T-helper 1 cell treated with Interleukin-12 subunit alpha and Interleukin-12 subunit beta and Interleukin-4 antibody, amounts not matched to agents 30 μg/mL and 1 μg/mL, for 36 hours (primary cell): ENCODE results near the gene MIAT.
A peak's percentile ranks its signal among the peaks of the same experiment; 100 is the strongest.

ENCODE experiments used
- H3K27ac Mint-ChIP-seq: one replicate; pipeline ENCODE4 v1.8.0; 2021; ENCODE audit warnings: mild to moderate bottlenecking, mixed read lengths
- H3K27me3 Mint-ChIP-seq: one replicate; pipeline ENCODE4 v1.8.0; 2021; ENCODE audit warnings: low read depth, mixed read lengths
- H3K36me3 Mint-ChIP-seq: one replicate; pipeline ENCODE4 v1.8.0; 2021; ENCODE audit warnings: low read depth, mixed read lengths
- H3K4me1 Mint-ChIP-seq: one replicate; pipeline ENCODE4 v1.8.0; 2021; ENCODE audit warnings: low read depth, mixed read lengths
- H3K4me3 Mint-ChIP-seq: one replicate; pipeline ENCODE4 v1.8.0; 2021; ENCODE audit warnings: mild to moderate bottlenecking, moderate library complexity, mixed read lengths
- H3K9me3 Mint-ChIP-seq: one replicate; pipeline ENCODE4 v1.8.0; 2021; ENCODE audit warnings: mixed read lengths

The MIAT gene

DNA sequence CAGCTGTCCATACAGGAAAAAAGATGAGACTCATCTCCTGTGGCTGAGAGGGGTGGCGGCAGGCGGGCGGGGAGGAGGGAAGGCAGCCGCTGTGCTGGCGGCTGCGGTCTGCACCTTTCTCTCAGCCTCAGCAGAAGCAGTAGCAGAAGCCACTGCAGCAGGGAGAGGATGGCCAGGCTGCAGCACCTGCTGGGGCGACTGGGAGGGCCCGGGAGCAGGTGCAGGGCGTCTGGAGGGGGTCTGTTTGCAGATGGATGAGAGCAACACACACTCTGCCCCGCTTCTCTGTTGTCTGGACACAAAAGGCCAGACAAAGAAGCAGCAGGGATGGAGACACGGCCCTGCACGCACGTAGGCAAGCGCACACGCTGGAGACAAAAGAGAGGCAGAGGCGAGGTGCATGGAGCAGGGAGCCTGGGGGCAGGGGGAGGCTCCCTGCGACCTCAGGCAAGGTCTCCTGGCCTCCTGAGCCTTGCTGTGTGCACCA is 9.3 kb upstream of the MIAT start:
- Mint-ChIP-seq H3K4me3 (peak overlapping the region; percentile 16), H3K9me3 (no peaks in the 10 kb centered on the region), H3K4me1 (peaks cover 68% of the 10 kb centered on the region), H3K36me3 (no peaks in the 10 kb centered on the region), H3K27me3 (peaks cover 7% of the 10 kb centered on the region), H3K27ac (peak overlapping the region; percentile 47)

GRCh38 chr22:26648528-26649388 is 8.6 kb upstream of the MIAT start:
- Mint-ChIP-seq H3K27me3 (peaks cover 13% of the 10 kb centered on the region), H3K36me3 (no peaks in the 10 kb centered on the region), H3K9me3 (no peaks in the 10 kb centered on the region), H3K4me1 (peaks cover 61% of the 10 kb centered on the region), H3K27ac (no peak overlapping the region), H3K4me3 (peak overlapping the region; percentile 16)

- Mint-ChIP-seq H3K27ac (no peak overlapping the region), H3K27me3 (peaks cover 23% of the 10 kb centered on the region), H3K36me3 (no peaks in the 10 kb centered on the region), H3K4me1 (peaks cover 47% of the 10 kb centered on the region), H3K4me3 (no peak overlapping the region), H3K9me3 (no peaks in the 10 kb centered on the region)
Observed at GRCh38 chr22:26650722-26651421, 6.5 kb upstream of the MIAT start.

GRCh38 chr22:26651815-26652214 is 5.6 kb upstream of the MIAT start:
- Mint-ChIP-seq H3K9me3 (no peaks in the 10 kb centered on the region), H3K36me3 (no peaks in the 10 kb centered on the region), H3K27ac (no peak overlapping the region), H3K27me3 (peaks cover 23% of the 10 kb centered on the region), H3K4me3 (no peak overlapping the region), H3K4me1 (peaks cover 38% of the 10 kb centered on the region)

GRCh38 chr22:26658161-26658560 is 773 bp downstream of the MIAT start:
- Mint-ChIP-seq H3K27ac (peak overlapping the region; percentile 92), H3K27me3 (peaks cover 16% of the 10 kb centered on the region), H3K9me3 (no peaks in the 10 kb centered on the region), H3K36me3 (peaks cover 30% of the 10 kb centered on the region), H3K4me1 (peaks cover 31% of the 10 kb centered on the region), H3K4me3 (peak overlapping the region; percentile 96)

DNA sequence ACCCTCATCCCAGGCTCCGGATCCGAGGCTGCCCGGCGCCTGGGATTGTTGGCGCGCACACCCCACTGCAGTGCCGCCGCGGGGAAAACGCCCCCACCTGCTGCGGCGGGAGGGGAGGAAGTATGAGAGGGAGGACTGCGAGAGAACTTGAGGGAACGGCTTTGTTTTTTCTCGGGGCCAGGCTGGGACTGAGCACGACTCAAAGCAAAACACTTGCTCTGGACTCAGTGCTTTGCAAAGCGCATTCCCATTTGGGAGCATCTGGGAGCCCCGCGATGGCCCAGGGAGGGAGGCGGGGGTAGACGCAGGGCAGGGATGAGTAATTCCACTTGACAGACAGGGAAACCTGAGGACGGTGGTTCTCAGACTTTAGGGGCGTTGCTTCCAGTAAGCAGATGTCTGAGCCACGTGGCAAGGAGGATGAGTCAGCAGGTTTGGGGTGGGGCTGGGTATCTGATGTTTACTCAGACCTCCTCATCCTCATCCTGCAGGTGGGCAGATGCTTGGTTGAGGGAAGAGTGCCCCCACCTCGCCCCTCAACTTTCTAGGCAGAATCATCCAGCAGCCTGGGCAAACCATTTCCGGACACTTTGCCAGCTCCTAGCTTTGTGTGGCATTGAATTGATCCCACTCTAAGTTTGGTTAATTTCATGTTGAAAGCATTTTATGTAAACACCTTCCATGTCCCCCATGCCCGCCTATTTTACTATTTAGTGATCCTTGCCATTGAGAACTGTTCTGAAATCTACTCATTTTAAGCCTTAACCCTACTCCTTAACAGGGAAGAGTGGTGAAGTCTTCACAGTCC is 1.5 kb downstream of the MIAT start:
- peaks cover 36% of the 10 kb centered on the region for H3K36me3 Mint-ChIP-seq
- peaks cover 38% of the 10 kb centered on the region for H3K4me1 Mint-ChIP-seq
- H3K9me3 Mint-ChIP-seq = no peaks in the 10 kb centered on the region
- H3K27me3 Mint-ChIP-seq = peaks cover 10% of the 10 kb centered on the region
- H3K27ac Mint-ChIP-seq = peak overlapping the region; percentile 92
- H3K4me3 Mint-ChIP-seq = peak overlapping the region; percentile 96

DNA sequence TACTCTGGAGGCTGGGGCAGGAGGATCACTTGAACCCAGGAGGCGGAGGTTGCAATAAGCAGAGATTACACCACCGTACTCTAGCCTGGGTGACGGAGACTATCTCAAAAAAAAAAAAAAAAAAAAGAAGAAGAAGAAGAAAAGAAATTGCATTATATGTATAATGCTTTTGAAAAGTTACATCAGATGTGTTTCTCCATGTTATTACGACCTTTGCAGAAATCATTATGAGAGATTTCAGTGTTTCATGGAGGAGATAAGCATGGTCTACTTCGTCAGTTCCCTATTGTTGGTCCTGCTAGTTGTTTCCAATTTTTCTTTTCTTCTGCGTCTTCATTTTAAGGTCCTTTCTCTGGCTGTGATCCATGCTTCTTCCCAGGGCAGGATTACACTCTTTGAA is 3.0 kb downstream of the MIAT start:
- Mint-ChIP-seq H3K36me3 (peaks cover 46% of the 10 kb centered on the region), H3K27ac (peak overlapping the region; percentile 70), H3K4me1 (peaks cover 48% of the 10 kb centered on the region), H3K9me3 (no peaks in the 10 kb centered on the region), H3K27me3 (no peaks in the 10 kb centered on the region), H3K4me3 (no peak overlapping the region)

DNA sequence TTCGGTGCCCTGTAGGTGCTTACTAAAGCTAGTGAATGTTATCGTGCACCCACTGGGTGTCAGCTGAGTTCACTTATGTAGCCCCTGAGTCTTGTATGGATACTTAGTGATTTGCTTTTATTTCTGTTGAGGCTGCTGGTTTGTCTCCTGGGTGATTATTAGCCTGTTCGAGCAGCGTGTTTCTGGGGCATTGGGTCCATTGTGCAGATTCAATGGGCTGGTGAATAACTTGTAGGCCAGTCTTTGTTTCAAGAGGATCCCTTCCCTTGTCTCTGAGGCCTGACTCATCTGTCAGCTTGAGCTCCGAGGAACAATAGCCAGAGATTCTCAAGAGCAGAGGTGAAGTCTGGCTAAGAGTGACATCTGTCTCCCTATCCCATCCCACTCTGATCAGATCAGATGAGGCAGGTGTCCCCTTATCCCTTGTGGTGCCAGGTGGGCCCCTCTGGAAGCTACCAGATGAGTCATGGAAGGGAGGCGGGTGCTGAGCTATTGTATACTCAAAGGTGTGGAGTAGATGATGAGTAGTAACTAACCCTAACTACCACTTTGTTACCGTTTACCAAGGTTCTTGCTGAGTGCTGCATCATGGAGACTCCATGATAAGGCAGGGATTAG is 3.7 kb downstream of the MIAT start:
- Mint-ChIP-seq H3K4me3 (peak overlapping the region; percentile 65), H3K27ac (peak overlapping the region; percentile 70), H3K9me3 (no peaks in the 10 kb centered on the region), H3K4me1 (peaks cover 55% of the 10 kb centered on the region), H3K36me3 (peaks cover 47% of the 10 kb centered on the region), H3K27me3 (no peaks in the 10 kb centered on the region)

GRCh38 chr22:26662160-26662559 is 4.8 kb downstream of the MIAT start:
- Mint-ChIP-seq H3K36me3 (peaks cover 53% of the 10 kb centered on the region), H3K4me1 (peaks cover 56% of the 10 kb centered on the region), H3K27me3 (no peaks in the 10 kb centered on the region), H3K4me3 (peak overlapping the region; percentile 12), H3K9me3 (no peaks in the 10 kb centered on the region), H3K27ac (no peak overlapping the region)

DNA sequence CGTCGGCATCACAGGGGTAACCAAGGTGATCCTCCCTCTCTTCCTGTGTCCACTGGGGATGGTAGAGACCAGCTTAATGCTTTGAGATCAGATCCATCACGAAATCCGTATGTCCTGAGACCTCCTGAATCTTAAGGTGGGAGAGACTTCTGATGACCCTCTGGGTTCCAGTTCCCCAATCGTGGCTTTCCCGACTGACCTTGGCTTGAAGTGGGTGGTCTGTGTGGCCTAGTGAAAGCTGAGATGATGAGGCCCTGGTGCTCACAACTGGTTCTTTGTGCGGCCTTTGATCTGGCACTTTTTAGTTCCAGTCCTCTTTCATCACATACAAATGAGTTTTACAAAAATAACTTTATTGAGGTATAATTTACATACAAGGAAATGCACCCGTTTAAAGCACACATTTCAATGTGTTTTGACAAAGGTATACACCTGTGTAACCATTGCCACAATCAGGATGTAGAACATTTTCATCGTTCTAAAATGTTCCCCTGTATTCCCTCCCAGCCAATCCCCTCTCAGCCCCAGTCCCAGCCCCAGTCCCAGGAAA is 6.1 kb downstream of the MIAT start:
- H3K9me3 Mint-ChIP-seq = no peaks in the 10 kb centered on the region
- peaks cover 61% of the 10 kb centered on the region for H3K4me1 Mint-ChIP-seq
- peak overlapping the region; percentile 71 for H3K27ac Mint-ChIP-seq
- H3K36me3 Mint-ChIP-seq = peaks cover 60% of the 10 kb centered on the region
- H3K4me3 Mint-ChIP-seq = no peak overlapping the region
- no peaks in the 10 kb centered on the region for H3K27me3 Mint-ChIP-seq

DNA sequence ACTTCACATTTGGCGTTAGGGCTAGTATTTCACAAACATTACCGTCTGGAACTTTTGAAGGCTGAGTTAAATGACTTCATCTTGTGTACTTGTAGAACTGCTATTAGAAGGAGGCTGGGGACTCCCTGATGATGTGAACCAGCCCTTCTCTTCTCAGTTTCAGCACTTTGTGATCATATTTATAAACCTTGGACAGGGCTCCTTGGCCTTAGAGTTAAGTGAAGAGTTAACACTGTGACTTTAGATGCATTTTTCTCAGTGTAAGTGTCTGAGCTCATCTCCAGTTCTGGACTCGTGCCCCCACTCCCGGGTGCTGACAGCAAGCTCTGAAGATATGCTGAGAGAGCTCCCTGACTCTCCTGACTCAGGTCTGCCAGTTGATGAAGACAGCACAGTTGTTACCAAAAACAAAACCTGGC is 8.4 kb downstream of the MIAT start:
- Mint-ChIP-seq H3K9me3 (no peaks in the 10 kb centered on the region), H3K27me3 (no peaks in the 10 kb centered on the region), H3K36me3 (peaks cover 66% of the 10 kb centered on the region), H3K27ac (peak overlapping the region; percentile 95), H3K4me3 (no peak overlapping the region), H3K4me1 (peaks cover 67% of the 10 kb centered on the region)

GRCh38 chr22:26667140-26667539 is 9.8 kb downstream of the MIAT start:
- H3K9me3 Mint-ChIP-seq = no peaks in the 10 kb centered on the region
- H3K27ac Mint-ChIP-seq = no peak overlapping the region
- H3K4me3 Mint-ChIP-seq = no peak overlapping the region
- peaks cover 61% of the 10 kb centered on the region for H3K36me3 Mint-ChIP-seq
- H3K27me3 Mint-ChIP-seq = no peaks in the 10 kb centered on the region
- H3K4me1 Mint-ChIP-seq = peaks cover 74% of the 10 kb centered on the region

DNA sequence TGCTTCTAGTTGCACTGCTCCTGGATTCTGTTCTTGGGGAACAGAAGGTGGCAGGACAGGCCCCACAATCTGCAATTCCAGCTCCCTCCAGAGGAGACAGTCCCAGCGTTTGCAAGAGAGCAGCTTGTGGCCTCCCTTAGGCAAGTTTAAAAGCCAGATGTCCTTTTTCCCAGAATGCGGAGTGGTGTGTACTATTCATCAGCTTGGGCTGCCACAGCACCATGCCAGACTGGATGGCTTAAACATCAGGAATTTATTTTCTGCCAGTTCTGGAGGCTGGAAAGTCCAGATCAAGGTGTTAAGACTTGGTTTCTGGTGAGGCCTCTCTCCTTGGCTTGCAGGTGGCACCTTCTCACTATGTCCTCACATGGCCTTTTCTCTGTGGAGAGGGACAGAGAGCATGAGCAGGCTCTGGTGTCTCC is 11.7 kb downstream of the MIAT start:
- peaks cover 70% of the 10 kb centered on the region for H3K4me1 Mint-ChIP-seq
- H3K4me3 Mint-ChIP-seq = no peak overlapping the region
- H3K36me3 Mint-ChIP-seq = peaks cover 54% of the 10 kb centered on the region
- no peaks in the 10 kb centered on the region for H3K9me3 Mint-ChIP-seq
- H3K27me3 Mint-ChIP-seq = no peaks in the 10 kb centered on the region
- H3K27ac Mint-ChIP-seq = peak overlapping the region; percentile 62

- Mint-ChIP-seq H3K27ac (peak overlapping the region; percentile 100), H3K4me1 (peaks cover 72% of the 10 kb centered on the region), H3K27me3 (no peaks in the 10 kb centered on the region), H3K9me3 (no peaks in the 10 kb centered on the region), H3K4me3 (peak overlapping the region; percentile 97), H3K36me3 (peaks cover 59% of the 10 kb centered on the region)
Observed at GRCh38 chr22:26670459-26670858, 13.1 kb downstream of the MIAT start.
